SU-DHL-6 (cell line): Measurements from ENCODE around the gene DHRS7.

ENCODE experiments used
- EZH2phosphoT487 ChIP-seq: fragments of 200-600 bp; sonication (generic), shearing (Covaris generic); conservative IDR thresholded peaks from 2 replicates; pipeline ENCODE4 v1.6.1; 2018; ENCODE audit warnings: mild to moderate bottlenecking, antibody characterized with exemption, low read length, moderate library complexity, mixed read lengths
- TF ChIP-seq, protein P1 (sequence below): fragments of 200-600 bp; sonication (generic); IDR thresholded peaks from one replicate; pipeline ENCODE4 v1.5.1; 2017; ENCODE audit warnings: antibody characterized with exemption, mild to moderate bottlenecking, low read length, moderate library complexity; ENCODE audit not compliant: insufficient read depth, poor library complexity, severe bottlenecking

DNA sequence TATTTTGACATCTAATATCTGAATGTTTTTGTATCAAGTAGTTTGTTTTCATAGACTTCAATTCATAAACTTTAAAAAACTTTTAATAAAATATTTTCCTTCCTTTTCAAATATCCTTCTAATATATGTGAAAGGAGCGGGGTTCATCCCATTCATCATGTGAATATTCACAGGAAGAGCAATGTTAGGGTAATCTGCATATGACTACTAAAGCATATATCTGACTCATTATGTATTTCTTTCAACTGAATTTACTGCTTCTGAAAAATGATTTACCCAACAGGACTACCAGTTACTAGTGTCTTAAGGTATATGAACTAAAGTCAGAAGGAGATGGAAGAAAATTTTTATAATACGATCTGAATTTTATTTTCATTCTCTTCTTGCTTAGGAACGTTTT is 30.5 kb downstream of the DHRS7 start:
- TF ChIP-seq, protein P1, sequence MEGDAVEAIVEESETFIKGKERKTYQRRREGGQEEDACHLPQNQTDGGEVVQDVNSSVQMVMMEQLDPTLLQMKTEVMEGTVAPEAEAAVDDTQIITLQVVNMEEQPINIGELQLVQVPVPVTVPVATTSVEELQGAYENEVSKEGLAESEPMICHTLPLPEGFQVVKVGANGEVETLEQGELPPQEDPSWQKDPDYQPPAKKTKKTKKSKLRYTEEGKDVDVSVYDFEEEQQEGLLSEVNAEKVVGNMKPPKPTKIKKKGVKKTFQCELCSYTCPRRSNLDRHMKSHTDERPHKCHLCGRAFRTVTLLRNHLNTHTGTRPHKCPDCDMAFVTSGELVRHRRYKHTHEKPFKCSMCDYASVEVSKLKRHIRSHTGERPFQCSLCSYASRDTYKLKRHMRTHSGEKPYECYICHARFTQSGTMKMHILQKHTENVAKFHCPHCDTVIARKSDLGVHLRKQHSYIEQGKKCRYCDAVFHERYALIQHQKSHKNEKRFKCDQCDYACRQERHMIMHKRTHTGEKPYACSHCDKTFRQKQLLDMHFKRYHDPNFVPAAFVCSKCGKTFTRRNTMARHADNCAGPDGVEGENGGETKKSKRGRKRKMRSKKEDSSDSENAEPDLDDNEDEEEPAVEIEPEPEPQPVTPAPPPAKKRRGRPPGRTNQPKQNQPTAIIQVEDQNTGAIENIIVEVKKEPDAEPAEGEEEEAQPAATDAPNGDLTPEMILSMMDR: no peak
- no peak for TF ChIP-seq EZH2phosphoT487
